ENCODE measurements around the gene ACOT9.

Gene ACOT9

GRCh38 chrX:23773601-23774175 is 30.6 kb upstream of the ACOT9 start:
- TF ChIP-seq YY1 (IDR thresholded peaks at IDR 0.05; ENCODE audit: low read depth) (no peak), ZBTB7A (IDR thresholded peaks at IDR 0.05; ENCODE audit: low read depth) (no peak), RAD21 (IDR thresholded peaks at IDR 0.05; ENCODE audit: low read depth) (no peak)

DNA sequence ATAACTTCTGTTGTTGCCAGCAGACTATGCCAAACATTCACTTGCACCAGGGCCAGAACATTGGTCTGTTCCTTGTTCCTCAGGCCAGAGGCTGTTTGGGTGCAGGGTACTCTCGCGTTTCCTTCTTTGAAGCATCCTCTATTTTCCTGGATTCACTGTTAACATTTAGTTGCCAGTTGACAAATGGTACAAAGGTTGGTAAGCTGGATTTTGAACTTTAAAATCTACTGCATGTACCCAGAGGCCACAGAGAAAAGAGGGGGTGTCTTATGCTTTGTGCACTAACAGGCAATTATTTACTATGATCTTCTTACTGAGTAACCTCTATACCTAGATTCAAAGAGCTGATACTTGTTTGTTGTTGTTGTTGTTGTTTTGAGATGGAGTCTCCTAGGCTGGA is 27.1 kb upstream of the ACOT9 start:
- TF ChIP-seq TCF12 (IDR thresholded peaks at IDR 0.05; ENCODE audit: low read depth) = no peak
- TF ChIP-seq USF1 (IDR thresholded peaks at IDR 0.05) = no peak

GRCh38 chrX:23766650-23767551 is 23.8 kb upstream of the ACOT9 start:
- TF ChIP-seq ZBTB7A (IDR thresholded peaks at IDR 0.05; ENCODE audit: low read depth) = no peak
- TF ChIP-seq CREB1 (IDR thresholded peaks at IDR 0.05; ENCODE audit: low read depth) = no peak

- TF ChIP-seq CEBPB (IDR thresholded peaks at IDR 0.05) (no peak), RAD21 (IDR thresholded peaks at IDR 0.05; ENCODE audit: low read depth) (no peak), MAX (IDR thresholded peaks at IDR 0.05) (no peak), YY1 (IDR thresholded peaks at IDR 0.05; ENCODE audit: low read depth) (no peak), EP300 (IDR thresholded peaks at IDR 0.05; ENCODE audit: borderline replicate concordance) (no peak), FOXM1 (IDR thresholded peaks at IDR 0.05; ENCODE audit: borderline replicate concordance, low read depth) (no peak), TCF12 (IDR thresholded peaks at IDR 0.05; ENCODE audit: low read depth) (no peak), TEAD4 (IDR thresholded peaks at IDR 0.05) (no peak), USF1 (IDR thresholded peaks at IDR 0.05) (no peak), NFIC (IDR thresholded peaks at IDR 0.05) (no peak), TAF1 (IDR thresholded peaks at IDR 0.05; ENCODE audit: low read depth) (no peak), CREB1 (IDR thresholded peaks at IDR 0.05; ENCODE audit: low read depth) (no peak), EGR1 (IDR thresholded peaks at IDR 0.05) (no peak), ZBTB7A (IDR thresholded peaks at IDR 0.05; ENCODE audit: low read depth) (no peak)
- TF ChIP-seq, protein P1, sequence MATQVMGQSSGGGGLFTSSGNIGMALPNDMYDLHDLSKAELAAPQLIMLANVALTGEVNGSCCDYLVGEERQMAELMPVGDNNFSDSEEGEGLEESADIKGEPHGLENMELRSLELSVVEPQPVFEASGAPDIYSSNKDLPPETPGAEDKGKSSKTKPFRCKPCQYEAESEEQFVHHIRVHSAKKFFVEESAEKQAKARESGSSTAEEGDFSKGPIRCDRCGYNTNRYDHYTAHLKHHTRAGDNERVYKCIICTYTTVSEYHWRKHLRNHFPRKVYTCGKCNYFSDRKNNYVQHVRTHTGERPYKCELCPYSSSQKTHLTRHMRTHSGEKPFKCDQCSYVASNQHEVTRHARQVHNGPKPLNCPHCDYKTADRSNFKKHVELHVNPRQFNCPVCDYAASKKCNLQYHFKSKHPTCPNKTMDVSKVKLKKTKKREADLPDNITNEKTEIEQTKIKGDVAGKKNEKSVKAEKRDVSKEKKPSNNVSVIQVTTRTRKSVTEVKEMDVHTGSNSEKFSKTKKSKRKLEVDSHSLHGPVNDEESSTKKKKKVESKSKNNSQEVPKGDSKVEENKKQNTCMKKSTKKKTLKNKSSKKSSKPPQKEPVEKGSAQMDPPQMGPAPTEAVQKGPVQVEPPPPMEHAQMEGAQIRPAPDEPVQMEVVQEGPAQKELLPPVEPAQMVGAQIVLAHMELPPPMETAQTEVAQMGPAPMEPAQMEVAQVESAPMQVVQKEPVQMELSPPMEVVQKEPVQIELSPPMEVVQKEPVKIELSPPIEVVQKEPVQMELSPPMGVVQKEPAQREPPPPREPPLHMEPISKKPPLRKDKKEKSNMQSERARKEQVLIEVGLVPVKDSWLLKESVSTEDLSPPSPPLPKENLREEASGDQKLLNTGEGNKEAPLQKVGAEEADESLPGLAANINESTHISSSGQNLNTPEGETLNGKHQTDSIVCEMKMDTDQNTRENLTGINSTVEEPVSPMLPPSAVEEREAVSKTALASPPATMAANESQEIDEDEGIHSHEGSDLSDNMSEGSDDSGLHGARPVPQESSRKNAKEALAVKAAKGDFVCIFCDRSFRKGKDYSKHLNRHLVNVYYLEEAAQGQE (IDR thresholded peaks at IDR 0.05; ENCODE audit: low read depth) = no peak
Measured at GRCh38 chrX:23765868-23766267, 22.8 kb upstream of the ACOT9 start.

DNA sequence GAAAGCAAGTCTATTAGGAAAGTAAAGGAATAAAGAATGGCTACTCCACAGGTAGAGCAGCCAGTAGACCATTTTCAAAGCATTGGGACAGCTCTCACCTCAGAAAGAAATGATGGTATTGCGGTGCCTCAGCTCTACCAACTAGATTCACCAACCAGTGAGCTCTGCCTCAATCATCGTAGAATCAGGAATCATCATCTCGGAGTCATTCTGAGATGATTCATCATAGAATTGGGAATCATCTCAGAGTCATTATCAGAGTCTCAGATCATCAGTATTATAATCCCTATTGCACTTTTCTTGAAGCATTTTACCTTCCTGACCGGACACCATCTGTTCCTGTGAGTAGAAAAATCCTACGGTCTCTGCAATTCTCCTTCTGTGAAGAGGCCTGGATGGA is 22.4 kb upstream of the ACOT9 start:
- TF ChIP-seq FOXM1 (IDR thresholded peaks at IDR 0.05; ENCODE audit: borderline replicate concordance, low read depth) = no peak
- no peak for TF ChIP-seq NFIC (IDR thresholded peaks at IDR 0.05)
- no peak for TF ChIP-seq YY1 (IDR thresholded peaks at IDR 0.05; ENCODE audit: low read depth)
- no peak for TF ChIP-seq EGR1 (IDR thresholded peaks at IDR 0.05)
- TF ChIP-seq TEAD4 (IDR thresholded peaks at IDR 0.05) = no peak
- no peak for TF ChIP-seq EP300 (IDR thresholded peaks at IDR 0.05; ENCODE audit: borderline replicate concordance)
- no peak for TF ChIP-seq TAF1 (IDR thresholded peaks at IDR 0.05; ENCODE audit: low read depth)

DNA sequence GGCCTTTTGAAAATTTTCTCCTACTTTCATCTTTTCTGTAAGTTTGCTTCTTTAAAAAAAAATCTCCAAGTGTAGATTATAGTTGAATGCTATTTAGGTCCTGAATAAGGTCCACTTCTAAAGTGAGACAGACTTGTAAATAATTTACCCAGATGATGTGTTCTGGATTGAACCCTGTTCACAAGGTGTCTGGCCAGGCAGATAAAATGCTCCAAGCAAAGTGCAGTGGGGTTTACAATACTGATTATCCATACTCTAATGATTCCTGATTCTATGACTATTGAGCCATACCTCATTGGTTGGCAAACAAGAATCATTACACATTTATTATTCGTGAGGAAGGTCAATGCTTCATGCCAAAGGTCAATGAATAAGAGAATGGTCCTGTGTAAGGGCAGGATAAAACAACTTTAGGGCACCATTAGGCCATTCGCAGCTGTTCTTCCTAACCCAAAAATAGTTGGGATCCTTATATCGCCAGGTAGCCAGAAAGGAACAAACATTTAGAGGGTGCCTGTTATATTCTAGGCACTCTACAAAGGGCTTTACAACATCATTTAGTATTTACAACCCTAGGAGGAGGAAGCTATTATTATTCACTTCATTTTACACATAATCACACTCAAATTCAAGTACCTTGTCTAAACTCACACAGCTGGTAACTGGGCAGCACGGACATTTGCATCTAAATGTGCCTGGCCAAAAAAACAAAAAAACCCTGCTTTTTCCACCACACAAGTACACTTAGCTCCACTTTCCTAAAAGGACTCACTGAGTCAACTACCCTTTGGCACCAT is 21.3 kb upstream of the ACOT9 start:
- TF ChIP-seq CREB1 (IDR thresholded peaks at IDR 0.05; ENCODE audit: low read depth) (no peak), EP300 (IDR thresholded peaks at IDR 0.05; ENCODE audit: borderline replicate concordance) (no peak), TEAD4 (IDR thresholded peaks at IDR 0.05) (no peak)
- TF ChIP-seq, protein P1 (IDR thresholded peaks at IDR 0.05; ENCODE audit: low read depth) = no peak

All from Ishikawa (cell line).